H9 (cell line): Measurements from ENCODE around the gene RPL38. TPM values are rescaled to one million over a fixed set of nuclear protein-coding genes. Genes with fewer than 3 reads are reported as not detected.

Experiments used
- DNase-seq: peaks from one replicate; pipeline ENCODE4 v3.0.0-alpha.2; 2017
- H2AFZ ChIP-seq: one replicate; pipeline ENCODE4 v1.6.1; 2013; ENCODE audit warnings: mild to moderate bottlenecking, low read length, control low read depth, moderate library complexity
- H2AK5ac ChIP-seq: 2 replicates; pipeline ENCODE4 v1.6.1; 2013; ENCODE audit warnings: low read length, control low read depth, mixed read lengths; ENCODE audit not compliant: insufficient read length
- H2BK120ac ChIP-seq: one replicate; pipeline ENCODE4 v1.6.1; 2013; ENCODE audit warnings: low read depth, mild to moderate bottlenecking, low read length, control low read depth, inconsistent platforms; ENCODE audit not compliant: poor library complexity, severe bottlenecking
- H2BK12ac ChIP-seq: 2 replicates; pipeline ENCODE4 v1.6.1; 2013; ENCODE audit warnings: low read length, control low read depth, mixed read lengths, low read depth; ENCODE audit not compliant: insufficient read length
- H2BK15ac ChIP-seq: 2 replicates; pipeline ENCODE4 v1.6.1; 2013; ENCODE audit warnings: low read depth, low read length, control low read depth
- H2BK20ac ChIP-seq: one replicate; pipeline ENCODE4 v1.6.1; 2013; ENCODE audit warnings: low read depth, mild to moderate bottlenecking, low read length, control low read depth, inconsistent platforms; ENCODE audit not compliant: poor library complexity, severe bottlenecking
- H2BK5ac ChIP-seq: 2 replicates; pipeline ENCODE4 v1.6.1; 2013; ENCODE audit warnings: low read length, control low read depth, mixed read lengths; ENCODE audit not compliant: insufficient read length
- H3K14ac ChIP-seq: 2 replicates; pipeline ENCODE4 v1.6.1; 2013; ENCODE audit warnings: low read length, control low read depth; ENCODE audit not compliant: insufficient read depth
- H3K18ac ChIP-seq: 2 replicates; pipeline ENCODE4 v1.6.1; 2013; ENCODE audit warnings: low read depth, mild to moderate bottlenecking, mixed read lengths, low read length, control low read depth; ENCODE audit not compliant: insufficient read length
- H3K23ac ChIP-seq: 2 replicates; pipeline ENCODE4 v1.6.1; 2013; ENCODE audit warnings: low read length, control low read depth, mixed read lengths, low read depth; ENCODE audit not compliant: insufficient read length
- H3K23me2 ChIP-seq: 2 replicates; pipeline ENCODE4 v1.6.1; 2013; ENCODE audit warnings: low read depth, mild to moderate bottlenecking, mixed read lengths, low read length, control low read depth; ENCODE audit not compliant: insufficient read length, poor library complexity, severe bottlenecking
- H3K27ac ChIP-seq: 2 replicates; pipeline ENCODE4 v1.5.1; 2013; ENCODE audit warnings: low read length, control low read depth, mixed read lengths, low read depth; ENCODE audit not compliant: insufficient read length
- H3K27me3 ChIP-seq: 2 replicates; pipeline ENCODE4 v1.6.1; 2013; ENCODE audit warnings: low read length, control low read depth, inconsistent platforms; ENCODE audit not compliant: insufficient read depth
- H3K4ac ChIP-seq: 2 replicates; pipeline ENCODE4 v1.6.1; 2013; ENCODE audit warnings: low read depth, mild to moderate bottlenecking, control low read depth, inconsistent platforms, low read length, moderate library complexity
- H3K4me1 ChIP-seq: 2 replicates; pipeline ENCODE4 v1.6.1; 2013; ENCODE audit warnings: low read length, control low read depth, inconsistent platforms; ENCODE audit not compliant: insufficient read depth
- H3K4me2 ChIP-seq: 2 replicates; pipeline ENCODE4 v1.6.1; 2013; ENCODE audit warnings: low read length, control low read depth, mixed read lengths; ENCODE audit not compliant: insufficient read length, insufficient read depth
- H3K56ac ChIP-seq: 2 replicates; pipeline ENCODE4 v1.6.1; 2013; ENCODE audit warnings: low read depth, mild to moderate bottlenecking, mixed read lengths, low read length, control low read depth; ENCODE audit not compliant: insufficient read length
- H3K79me1 ChIP-seq: 2 replicates; pipeline ENCODE4 v1.6.1; 2013; ENCODE audit warnings: low read depth, mild to moderate bottlenecking, moderate library complexity, low read length, control low read depth, inconsistent platforms; ENCODE audit not compliant: insufficient read depth, poor library complexity, severe bottlenecking
- H3K79me2 ChIP-seq: 2 replicates; pipeline ENCODE4 v1.6.1; 2013; ENCODE audit warnings: low read length, control low read depth, inconsistent platforms; ENCODE audit not compliant: insufficient read depth
- H3K9ac ChIP-seq: 2 replicates; pipeline ENCODE4 v1.6.1; 2013; ENCODE audit warnings: low read length, control low read depth, mixed read lengths; ENCODE audit not compliant: insufficient read length; ENCODE audit errors: extremely low read depth
- H3K9me3 ChIP-seq: one replicate; pipeline ENCODE4 v1.6.1; 2013; ENCODE audit warnings: low read depth, low read length, inconsistent platforms; ENCODE audit not compliant: control insufficient read depth
- H3T11ph ChIP-seq: one replicate; pipeline ENCODE4 v1.6.1; 2013; ENCODE audit warnings: mild to moderate bottlenecking, low read length, control low read depth, inconsistent platforms
- H4K20me1 ChIP-seq: one replicate; pipeline ENCODE4 v1.6.1; 2013; ENCODE audit not compliant: control insufficient read depth, insufficient read length, insufficient read depth
- H4K5ac ChIP-seq: 2 replicates; pipeline ENCODE4 v1.6.1; 2013; ENCODE audit warnings: low read depth, mild to moderate bottlenecking, mixed read lengths, low read length, control low read depth; ENCODE audit not compliant: insufficient read length
- H4K8ac ChIP-seq: replicated peaks from 2 replicates; pipeline ENCODE4 v1.6.1; 2013; ENCODE audit warnings: low read length, control low read depth, mixed read lengths, low read depth; ENCODE audit not compliant: insufficient read length
- H4K91ac ChIP-seq: 2 replicates; pipeline ENCODE4 v1.6.1; 2013; ENCODE audit warnings: low read depth, mild to moderate bottlenecking, moderate library complexity, mixed read lengths, low read length, control low read depth; ENCODE audit not compliant: insufficient read length
- H3K27ac Mint-ChIP-seq, 3 experiments: 2 replicates in 2 of 3; 3 replicates in 1 of 3; pipeline ENCODE4 v1.8.0; 2020 to 2021; ENCODE audit warnings: mixed read lengths in 3 of 3, mild to moderate bottlenecking in 1 of 3, moderate library complexity in 1 of 3
- H3K27me3 Mint-ChIP-seq: 2 replicates; pipeline ENCODE4 v1.8.0; 2021; ENCODE audit warnings: low read depth, mild to moderate bottlenecking, moderate library complexity, mixed read lengths
- H3K36me3 Mint-ChIP-seq, 3 experiments: 2 replicates in 2 of 3; 3 replicates in 1 of 3; pipeline ENCODE4 v1.8.0; 2020 to 2021; ENCODE audit warnings: low read depth in 3 of 3, mixed read lengths in 3 of 3; ENCODE audit not compliant: insufficient read depth in 1 of 3
- H3K4me1 Mint-ChIP-seq, 2 experiments: 2 replicates each; pipeline ENCODE4 v1.8.0; 2020; ENCODE audit warnings: mixed read lengths in 2 of 2
- H3K4me3 Mint-ChIP-seq, 2 experiments: 2 replicates in 1 of 2; 3 replicates in 1 of 2; pipeline ENCODE4 v1.8.0; 2020 to 2021; ENCODE audit warnings: mild to moderate bottlenecking in 2 of 2, mixed read lengths in 2 of 2, moderate library complexity in 1 of 2
- H3K9me3 Mint-ChIP-seq, 2 experiments: 2 replicates in 1 of 2; 3 replicates in 1 of 2; pipeline ENCODE4 v1.8.0; 2020; ENCODE audit warnings: mild to moderate bottlenecking in 2 of 2, mixed read lengths in 2 of 2, moderate library complexity in 1 of 2
- WGBS: extraction: QIAGEN DNeasy Blood & Tissue Kit; methylation state at CpG from one replicate; pipeline ENCODE4 v1.1.7; 2013; ENCODE audit warnings: missing lambda C conversion rate, low lambda C conversion rate, mixed read lengths; ENCODE audit not compliant: insufficient read length; ENCODE audit errors: extremely low coverage; 5-methylcytosine and 5-hydroxymethylcytosine counted together
- total RNA-seq: library from RNA; stranded (reverse); gene quantifications from 2 replicates; pipeline ENCODE4 v1.2.1, GENCODE V29; 2021
- TF ChIP-seq, protein P1 (sequence below): fragments of 200-600 bp; sonication (generic); conservative IDR thresholded peaks from 3 replicates; pipeline ENCODE4 v1.8.0; 2021; ENCODE audit warnings: antibody characterized with exemption, mild to moderate bottlenecking

Gene RPL38
- total RNA-seq, 1 experiment from 2014 or later: 1,358 TPM

DNA sequence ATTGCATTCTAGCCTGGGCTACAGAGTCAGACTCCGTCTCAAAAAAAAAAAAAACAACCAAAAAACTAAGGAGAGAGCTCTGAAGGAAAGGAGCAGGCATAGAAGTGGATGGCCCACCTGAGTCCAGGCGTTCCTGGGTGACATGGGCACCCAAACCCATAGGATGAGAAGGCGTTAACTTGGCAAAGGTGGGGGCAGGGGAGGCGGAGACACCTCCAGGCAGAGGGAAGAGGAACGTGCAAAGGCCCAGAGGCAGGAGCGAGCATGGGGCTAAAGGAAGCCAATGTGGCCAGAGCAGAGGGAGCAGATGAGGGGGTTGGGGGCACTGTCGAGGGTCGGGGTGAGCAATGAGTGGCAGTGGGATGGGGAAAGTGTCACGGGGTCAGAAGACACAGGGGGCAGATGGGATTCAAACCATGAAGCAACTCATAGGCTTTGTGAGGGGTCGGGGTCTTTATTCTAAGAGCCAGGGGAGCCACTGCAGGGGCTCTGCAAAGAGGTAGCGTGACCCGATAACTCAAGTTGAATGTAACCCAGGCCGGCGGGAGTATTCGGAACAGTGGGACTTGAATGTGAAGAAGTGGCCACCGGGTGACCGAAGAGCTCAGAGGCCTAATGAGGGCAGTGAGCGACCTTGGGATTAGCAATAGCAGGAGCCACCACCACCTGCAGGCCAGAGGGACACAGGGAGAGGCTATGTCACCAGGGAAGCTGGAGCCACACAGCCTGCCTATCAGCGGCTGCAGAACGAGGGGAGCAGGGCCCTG is 21.7 kb downstream of the RPL38 start:
- no peak overlapping the region for H3K4me3 Mint-ChIP-seq
- no CpG with 5 or more reads among the region's 20 CpGs for WGBS

More for the DNA sequence above, 21.7 kb downstream of the RPL38 start:
- no peak overlapping the region for H2BK20ac ChIP-seq
- no peak overlapping the region for H2BK15ac ChIP-seq
- no peaks in the 10 kb centered on the region for H3K23me2 ChIP-seq
- no peak for DNase-seq
- H3K79me1 ChIP-seq: no peaks in the 10 kb centered on the region
- H2BK120ac ChIP-seq: no peak overlapping the region
- H3K18ac ChIP-seq: no peak overlapping the region
- no peak overlapping the region for H3K4ac ChIP-seq
- no peak overlapping the region for H3T11ph ChIP-seq
- H3K79me2 ChIP-seq: no peaks in the 10 kb centered on the region
- no peak overlapping the region for H3K4me2 ChIP-seq
- no peak overlapping the region for H4K8ac ChIP-seq
- no peak overlapping the region for H4K91ac ChIP-seq
- TF ChIP-seq, protein P1, sequence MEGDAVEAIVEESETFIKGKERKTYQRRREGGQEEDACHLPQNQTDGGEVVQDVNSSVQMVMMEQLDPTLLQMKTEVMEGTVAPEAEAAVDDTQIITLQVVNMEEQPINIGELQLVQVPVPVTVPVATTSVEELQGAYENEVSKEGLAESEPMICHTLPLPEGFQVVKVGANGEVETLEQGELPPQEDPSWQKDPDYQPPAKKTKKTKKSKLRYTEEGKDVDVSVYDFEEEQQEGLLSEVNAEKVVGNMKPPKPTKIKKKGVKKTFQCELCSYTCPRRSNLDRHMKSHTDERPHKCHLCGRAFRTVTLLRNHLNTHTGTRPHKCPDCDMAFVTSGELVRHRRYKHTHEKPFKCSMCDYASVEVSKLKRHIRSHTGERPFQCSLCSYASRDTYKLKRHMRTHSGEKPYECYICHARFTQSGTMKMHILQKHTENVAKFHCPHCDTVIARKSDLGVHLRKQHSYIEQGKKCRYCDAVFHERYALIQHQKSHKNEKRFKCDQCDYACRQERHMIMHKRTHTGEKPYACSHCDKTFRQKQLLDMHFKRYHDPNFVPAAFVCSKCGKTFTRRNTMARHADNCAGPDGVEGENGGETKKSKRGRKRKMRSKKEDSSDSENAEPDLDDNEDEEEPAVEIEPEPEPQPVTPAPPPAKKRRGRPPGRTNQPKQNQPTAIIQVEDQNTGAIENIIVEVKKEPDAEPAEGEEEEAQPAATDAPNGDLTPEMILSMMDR: no peak
- H2BK12ac ChIP-seq: no peak overlapping the region
- no peak overlapping the region for H4K5ac ChIP-seq
- no peak overlapping the region for H3K9ac ChIP-seq
- H2AK5ac ChIP-seq: no peak overlapping the region
- H3K9me3 Mint-ChIP-seq: no peaks in the 10 kb centered on the region
- no peaks in the 10 kb centered on the region for H3K4me1 ChIP-seq
- H4K20me1 ChIP-seq: no peaks in the 10 kb centered on the region
- H3K14ac ChIP-seq: no peak overlapping the region
- peaks cover 8 to 11% of the 10 kb centered on the region in 2 experiments for H3K4me1 Mint-ChIP-seq
- H2BK5ac ChIP-seq: no peak overlapping the region
- H3K27ac ChIP-seq: no peak overlapping the region
- H3K56ac ChIP-seq: no peak overlapping the region
- no peak overlapping the region for H3K23ac ChIP-seq
- no peaks in the 10 kb centered on the region for H3K36me3 Mint-ChIP-seq
- H3K9me3 ChIP-seq: no peaks in the 10 kb centered on the region
- H3K27me3 ChIP-seq: no peaks in the 10 kb centered on the region
- H3K27ac Mint-ChIP-seq: peak overlapping the region in 1 of 3 experiments; percentile 96; a peak in 2 of 7 replicates
- H3K27me3 Mint-ChIP-seq: peaks cover 4% of the 10 kb centered on the region
- H2AFZ ChIP-seq: no peak overlapping the region
